ENCODE measurements around the gene TCEA3. TPM values are rescaled to one million over a fixed set of nuclear protein-coding genes. Genes with fewer than 3 reads are reported as not detected.
"Not testable (repeated sequence)": the region's sequence is repeated elsewhere in the genome, so short reads cannot be mapped to it uniquely, and the experiment has no call there.

The TCEA3 gene
- total RNA-seq, 1 donor from 2014 or later: 4.0 TPM

GRCh38 chr1:23381233-23381885 is 43.2 kb downstream of the TCEA3 start:
- Mint-ChIP-seq H3K4me3 (ENCODE audit: unreplicated experiment) (no peak overlapping the region), H3K9me3 (ENCODE audit: unreplicated experiment) (no peaks in the 10 kb centered on the region), H3K27me3 (ENCODE audit: unreplicated experiment) (no peaks in the 10 kb centered on the region), H3K4me1 (ENCODE audit: unreplicated experiment) (peaks cover 25% of the 10 kb centered on the region), H3K27ac (ENCODE audit: unreplicated experiment) (no peak overlapping the region), H3K36me3 (ENCODE audit: unreplicated experiment) (peaks cover 1% of the 10 kb centered on the region)
- no peak for TF ChIP-seq CTCF (IDR thresholded peaks at IDR 0.05)
- no peak for DNase-seq (ENCODE audit: extremely low spot score, unreplicated experiment)

- no peaks in the 10 kb centered on the region for H3K9me3 Mint-ChIP-seq (ENCODE audit: unreplicated experiment)
- H3K36me3 Mint-ChIP-seq (ENCODE audit: unreplicated experiment): peaks cover 1% of the 10 kb centered on the region
- H3K4me3 Mint-ChIP-seq (ENCODE audit: unreplicated experiment): no peak overlapping the region
- no peak for TF ChIP-seq CTCF (IDR thresholded peaks at IDR 0.05)
- H3K27ac Mint-ChIP-seq (ENCODE audit: unreplicated experiment): no peak overlapping the region
- H3K4me1 Mint-ChIP-seq (ENCODE audit: unreplicated experiment): peaks cover 25% of the 10 kb centered on the region
- no peak for DNase-seq (ENCODE audit: extremely low spot score, unreplicated experiment)
- no peaks in the 10 kb centered on the region for H3K27me3 Mint-ChIP-seq (ENCODE audit: unreplicated experiment)
Measured at GRCh38 chr1:23380719-23381118, 43.8 kb downstream of the TCEA3 start.

- not testable (repeated sequence) for H3K9me3 Mint-ChIP-seq (ENCODE audit: unreplicated experiment); H3K4me3 Mint-ChIP-seq (ENCODE audit: unreplicated experiment); H3K36me3 Mint-ChIP-seq (ENCODE audit: unreplicated experiment); H3K27me3 Mint-ChIP-seq (ENCODE audit: unreplicated experiment); DNase-seq (ENCODE audit: extremely low spot score, unreplicated experiment); H3K27ac Mint-ChIP-seq (ENCODE audit: unreplicated experiment)
- H3K4me1 Mint-ChIP-seq (ENCODE audit: unreplicated experiment): peaks cover 25% of the 10 kb centered on the region
Measured at GRCh38 chr1:23380236-23380635, 44.3 kb downstream of the TCEA3 start.

GRCh38 chr1:23376890-23377811 is 47.4 kb downstream of the TCEA3 start:
- TF ChIP-seq CTCF (IDR thresholded peaks at IDR 0.05): no peak
- H3K4me3 Mint-ChIP-seq (ENCODE audit: unreplicated experiment): no peak overlapping the region
- H3K9me3 Mint-ChIP-seq (ENCODE audit: unreplicated experiment): no peaks in the 10 kb centered on the region
- DNase-seq (ENCODE audit: extremely low spot score, unreplicated experiment): no peak
- peaks cover 4% of the 10 kb centered on the region for H3K36me3 Mint-ChIP-seq (ENCODE audit: unreplicated experiment)
- H3K27me3 Mint-ChIP-seq (ENCODE audit: unreplicated experiment): no peaks in the 10 kb centered on the region
- peak overlapping the region; percentile 89 for H3K27ac Mint-ChIP-seq (ENCODE audit: unreplicated experiment)
- peaks cover 12% of the 10 kb centered on the region for H3K4me1 Mint-ChIP-seq (ENCODE audit: unreplicated experiment)

GRCh38 chr1:23374079-23374735 is 50.3 kb downstream of the TCEA3 start:
- not testable (repeated sequence) for DNase-seq (ENCODE audit: extremely low spot score, unreplicated experiment); H3K36me3 Mint-ChIP-seq (ENCODE audit: unreplicated experiment); H3K27me3 Mint-ChIP-seq (ENCODE audit: unreplicated experiment); H3K9me3 Mint-ChIP-seq (ENCODE audit: unreplicated experiment); H3K27ac Mint-ChIP-seq (ENCODE audit: unreplicated experiment); H3K4me3 Mint-ChIP-seq (ENCODE audit: unreplicated experiment)
- H3K4me1 Mint-ChIP-seq (ENCODE audit: unreplicated experiment): peaks cover 34% of the 10 kb centered on the region
